IPS DF 4.7 (cell line): ENCODE measurements around the gene SYNGR2.

Experiments used
- DNase-seq: peaks from one replicate; pipeline ENCODE4 v3.0.0-alpha.2; 2013; ENCODE audit warnings: low spot score; ENCODE audit errors: extremely low read depth

SYNGR2 gene

DNA sequence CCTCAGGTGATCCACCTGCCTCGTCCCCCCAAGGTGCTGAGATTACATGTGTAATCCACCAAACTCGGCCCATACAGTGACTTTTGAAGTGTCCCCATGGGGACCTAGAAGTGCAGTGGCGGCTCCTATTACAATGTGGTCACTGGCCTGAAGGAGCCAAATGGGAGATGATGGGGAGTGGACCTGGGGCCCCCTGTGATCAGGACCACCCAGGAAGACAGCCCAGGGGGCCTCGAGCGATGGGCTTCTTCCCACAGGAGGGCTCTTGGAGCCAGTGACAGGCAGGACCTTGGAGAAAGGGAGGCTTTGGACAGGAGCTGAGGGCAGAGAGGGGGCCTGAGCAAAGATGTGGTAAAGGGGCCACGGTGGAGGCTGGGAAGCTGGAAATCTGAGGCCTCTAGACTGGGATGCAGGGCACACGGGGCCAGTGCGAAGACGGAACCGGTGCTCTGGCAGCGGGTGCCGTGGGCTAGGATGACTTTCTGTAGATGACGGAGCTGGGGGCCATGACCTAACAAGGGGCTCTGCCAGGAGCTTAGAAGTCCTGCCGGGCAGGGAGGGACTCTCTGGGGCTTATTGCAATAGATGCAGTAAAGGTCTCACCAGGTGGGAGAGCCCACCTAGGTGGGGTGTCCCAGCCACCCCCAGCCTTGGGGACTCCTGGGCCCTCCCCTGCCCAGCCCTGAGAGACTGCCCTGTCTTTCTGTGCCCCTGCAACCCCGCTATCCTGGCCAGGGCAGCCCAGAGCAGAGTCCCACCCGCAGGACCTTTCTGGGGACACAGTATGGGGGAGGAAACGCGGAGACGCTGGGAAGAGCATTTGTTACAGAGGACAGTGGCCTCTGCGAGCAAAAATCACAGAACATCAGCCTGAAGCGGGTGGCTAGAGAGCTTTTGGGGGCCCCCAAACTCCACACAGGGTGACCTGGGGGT lies 24.9 kb upstream of the SYNGR2 start:
- DNase-seq: no peak

DNA sequence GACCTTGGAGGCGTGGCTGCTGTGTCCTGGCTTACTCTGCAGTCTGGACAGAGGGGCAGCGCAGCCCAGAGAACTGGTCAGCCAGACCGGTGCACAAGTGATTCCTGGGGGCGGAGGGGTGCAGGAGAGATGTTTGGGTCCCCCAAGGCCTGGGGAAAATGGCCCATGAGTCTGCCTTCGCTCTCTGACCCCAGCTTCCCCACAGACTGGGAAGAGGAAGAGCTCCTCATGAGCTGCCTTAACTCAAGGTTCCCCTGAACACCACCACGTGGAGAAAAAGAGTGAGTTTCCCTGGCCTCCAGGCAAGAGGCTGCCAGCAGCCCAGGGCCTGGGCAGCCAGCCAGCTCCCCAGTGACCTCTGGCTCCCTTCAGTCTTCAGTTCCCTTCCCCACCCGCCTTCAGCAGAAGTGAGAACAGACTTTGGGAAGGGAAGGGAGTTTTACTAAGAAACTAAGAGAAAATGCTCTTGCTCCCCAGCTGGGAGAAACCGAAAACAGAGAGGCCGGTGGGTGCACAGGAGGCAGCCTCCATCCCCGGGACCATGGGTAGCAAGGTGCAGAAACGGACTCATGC lies 24.1 kb upstream of the SYNGR2 start:
- DNase-seq: no peak

DNA sequence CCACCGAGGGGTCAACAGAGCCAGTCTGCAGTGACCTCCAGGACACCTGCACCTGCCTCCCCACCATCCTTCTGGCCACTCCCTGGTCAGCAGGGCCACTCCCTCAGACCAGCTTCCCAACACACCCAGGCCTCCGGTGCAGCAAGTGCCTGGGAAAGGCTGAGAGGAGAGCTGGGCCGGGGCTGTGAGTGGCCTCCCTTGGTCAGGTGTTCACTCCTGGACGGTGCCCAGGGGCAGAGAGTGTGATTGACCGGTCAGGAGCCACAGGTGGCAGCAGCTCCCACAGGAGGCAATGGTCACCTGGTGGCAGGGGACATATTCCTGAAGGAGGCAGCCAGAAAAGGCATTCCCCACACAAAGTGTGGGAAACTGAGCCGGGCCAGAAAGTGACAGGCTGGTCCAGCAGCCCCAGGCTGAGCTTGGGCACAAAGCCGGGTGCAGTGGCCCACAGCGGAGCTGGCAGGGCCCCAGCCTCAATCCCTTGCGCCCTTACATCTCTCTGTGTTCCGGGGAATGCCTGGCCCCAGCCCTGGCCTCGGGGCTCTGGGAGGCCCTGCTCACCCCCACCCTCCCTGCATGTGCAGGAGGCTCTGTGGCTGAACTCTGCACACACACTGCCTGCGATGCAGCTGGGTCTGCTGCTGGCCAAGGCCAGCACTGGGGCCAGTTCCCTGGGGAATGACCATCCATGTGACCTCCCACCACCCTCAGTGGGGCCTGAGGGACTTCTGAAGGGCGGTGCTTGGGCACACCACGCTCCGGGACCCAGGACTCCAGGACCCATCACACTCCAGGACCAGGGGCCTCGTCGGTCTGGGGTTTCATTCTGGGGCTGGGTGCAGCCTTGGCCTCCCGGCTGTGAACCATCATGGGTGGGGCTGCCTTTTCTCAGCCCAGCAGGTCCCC lies 23.4 kb upstream of the SYNGR2 start:
- no peak for DNase-seq

DNA sequence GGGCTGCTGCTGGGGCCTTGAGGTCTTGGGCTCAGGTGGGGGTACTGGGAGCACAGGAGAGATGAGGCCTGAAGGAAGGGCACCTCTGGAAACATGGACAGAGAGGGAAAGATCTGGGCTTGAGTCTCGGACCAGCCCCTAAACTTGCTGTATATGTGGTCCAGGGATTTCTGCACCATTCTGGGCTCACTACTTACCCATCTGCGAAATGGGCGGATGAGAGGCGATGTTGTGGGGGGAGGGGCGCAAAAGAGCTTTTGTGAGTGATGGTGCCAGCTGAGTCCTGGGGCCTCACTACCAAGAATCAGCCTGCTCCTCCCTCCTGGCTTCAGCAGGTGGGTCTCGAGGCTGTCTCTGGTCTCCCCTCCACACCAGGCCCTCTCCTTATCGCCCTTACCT lies 21.9 kb upstream of the SYNGR2 start:
- no peak for DNase-seq

DNA sequence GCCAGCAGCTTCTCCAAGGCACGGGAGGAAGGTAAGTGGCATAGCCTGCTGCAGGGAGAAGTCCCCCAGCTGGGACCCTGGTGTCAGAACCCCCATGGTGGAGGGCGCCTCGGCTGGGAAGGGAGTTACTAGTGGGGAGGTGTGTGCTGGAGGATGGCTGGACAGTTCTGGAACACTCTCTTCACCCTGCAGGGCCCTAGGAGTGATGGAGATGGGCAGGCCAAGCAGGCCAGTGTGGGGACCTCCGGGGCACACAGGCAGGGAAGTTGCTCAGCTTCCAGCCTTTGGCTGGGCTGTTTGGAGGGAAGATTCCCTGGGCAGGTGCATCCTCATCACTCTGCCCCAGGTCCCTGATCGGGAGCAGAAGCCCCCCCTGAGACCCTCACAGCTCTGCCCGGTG lies 21.5 kb upstream of the SYNGR2 start:
- DNase-seq: no peak

- no peak for DNase-seq
These were observed 20.9 kb upstream of the SYNGR2 start for GRCh38 chr17:78147315-78147998.

- no peak for DNase-seq
These were observed 19.9 kb upstream of the SYNGR2 start for GRCh38 chr17:78148286-78149016.

GRCh38 chr17:78151514-78152008 lies 16.8 kb upstream of the SYNGR2 start:
- DNase-seq: no peak

DNA sequence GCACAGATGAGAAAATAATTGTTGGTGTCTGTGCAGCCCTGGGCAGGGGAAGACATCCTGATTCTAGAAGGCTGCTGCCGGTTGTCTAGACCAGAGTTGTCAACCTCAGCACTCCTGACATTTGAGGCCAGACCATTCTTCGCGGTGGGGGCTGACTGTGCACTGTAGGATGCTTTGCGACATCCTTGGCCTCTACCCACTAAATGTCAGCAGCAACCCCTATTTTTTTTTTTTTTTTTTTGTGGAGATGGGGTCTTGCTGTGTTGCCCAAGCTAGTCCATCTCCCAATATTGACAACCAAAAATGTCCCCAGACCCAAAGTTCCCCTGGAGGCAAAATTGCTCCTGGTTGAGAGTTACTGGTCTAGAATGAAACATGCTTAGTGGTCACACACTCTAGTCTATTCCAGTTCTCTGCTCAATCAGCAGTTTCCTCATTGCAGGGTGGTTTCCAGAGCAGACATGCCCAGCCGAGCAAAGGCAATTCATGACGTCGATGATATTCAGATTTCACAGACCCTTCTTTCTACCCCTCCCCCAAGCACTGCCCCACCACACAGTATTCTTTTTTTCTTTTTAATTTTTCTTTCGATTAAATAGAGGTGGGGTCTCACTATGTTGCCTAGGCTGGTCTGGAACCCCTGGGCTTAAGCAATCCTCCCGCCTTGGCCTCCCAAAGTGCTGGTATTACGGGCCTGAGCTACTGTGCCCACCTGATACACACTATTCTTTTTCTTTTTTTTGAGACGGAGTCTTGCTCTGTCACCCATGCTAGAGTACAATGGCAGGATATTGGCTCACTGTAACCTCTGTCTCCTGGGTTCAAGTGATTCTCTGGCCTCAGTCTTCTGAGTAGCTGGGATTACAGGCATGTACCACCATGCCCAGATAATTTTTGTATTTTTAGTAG lies 13.2 kb upstream of the SYNGR2 start:
- no peak for DNase-seq

DNA sequence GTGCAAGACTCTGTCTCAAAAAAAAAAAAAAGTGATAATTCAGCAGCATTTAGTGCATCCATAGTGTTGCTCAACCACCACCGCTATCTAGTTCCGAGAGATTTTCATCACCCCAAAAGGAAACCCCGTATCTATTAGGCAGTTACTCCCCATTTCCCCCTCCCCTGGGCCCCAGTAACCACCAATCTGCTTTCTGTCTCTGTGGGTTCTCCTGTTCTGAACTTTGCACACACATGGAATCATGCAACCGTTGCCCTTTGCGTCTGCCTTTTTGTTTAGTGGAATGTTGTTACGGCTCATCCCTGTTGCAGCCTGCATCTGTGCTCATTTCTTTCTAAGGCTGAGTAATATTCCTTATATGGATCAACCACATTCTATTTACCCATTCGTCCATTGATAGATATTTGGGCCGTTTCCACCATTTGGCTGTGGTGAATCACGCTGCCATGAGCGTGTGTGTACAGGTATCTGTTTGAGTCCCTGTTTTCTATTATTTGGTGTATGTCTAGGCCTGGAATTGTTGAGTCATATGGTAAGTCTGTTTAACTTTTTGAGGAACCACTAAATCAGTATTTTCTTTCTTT lies 8.7 kb upstream of the SYNGR2 start:
- DNase-seq: no peak

GRCh38 chr17:78163881-78164747 lies 4.3 kb upstream of the SYNGR2 start:
- DNase-seq: no peak

DNA sequence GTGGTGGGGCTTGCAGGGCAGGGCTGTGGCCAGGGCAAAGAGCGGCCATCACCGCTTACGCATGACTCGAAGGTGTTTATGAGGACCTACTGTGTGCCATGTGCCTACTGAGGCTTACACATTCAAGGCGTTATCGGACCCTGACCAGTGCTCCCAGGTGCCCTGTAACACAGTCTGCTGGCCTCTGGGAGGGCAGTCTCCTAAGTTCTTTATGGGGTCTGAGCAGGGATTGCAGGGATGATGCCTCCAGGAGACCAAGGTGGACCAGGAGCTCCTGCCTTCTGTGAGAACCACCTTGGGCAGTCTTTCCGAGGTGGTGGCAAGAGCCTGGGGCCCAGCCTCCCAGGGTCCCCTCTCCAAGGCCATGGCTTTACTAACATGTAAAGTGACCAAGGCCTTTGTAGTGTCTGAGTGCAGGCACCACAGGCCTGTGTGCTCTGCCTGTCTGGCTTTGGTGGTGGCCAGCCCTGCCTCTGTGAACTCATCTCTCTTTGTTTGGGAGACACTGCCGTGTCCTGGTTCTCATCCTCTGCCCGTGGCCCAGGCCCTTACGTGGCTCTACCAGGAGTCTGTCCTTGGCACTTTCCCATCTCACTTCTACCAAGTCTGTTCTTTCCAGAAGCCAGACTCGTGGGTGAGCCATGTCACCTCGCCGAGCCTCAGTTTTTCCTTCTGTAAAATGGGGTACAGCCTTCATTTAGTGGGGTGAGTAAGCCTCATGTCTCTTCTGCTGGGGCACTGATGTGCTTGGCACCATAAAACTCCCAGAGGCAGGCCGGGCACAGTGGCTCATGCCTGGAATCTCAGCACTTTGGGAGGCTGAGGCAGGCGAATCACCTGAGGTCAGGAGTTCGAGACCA lies 3.4 kb upstream of the SYNGR2 start:
- no peak for DNase-seq

DNA sequence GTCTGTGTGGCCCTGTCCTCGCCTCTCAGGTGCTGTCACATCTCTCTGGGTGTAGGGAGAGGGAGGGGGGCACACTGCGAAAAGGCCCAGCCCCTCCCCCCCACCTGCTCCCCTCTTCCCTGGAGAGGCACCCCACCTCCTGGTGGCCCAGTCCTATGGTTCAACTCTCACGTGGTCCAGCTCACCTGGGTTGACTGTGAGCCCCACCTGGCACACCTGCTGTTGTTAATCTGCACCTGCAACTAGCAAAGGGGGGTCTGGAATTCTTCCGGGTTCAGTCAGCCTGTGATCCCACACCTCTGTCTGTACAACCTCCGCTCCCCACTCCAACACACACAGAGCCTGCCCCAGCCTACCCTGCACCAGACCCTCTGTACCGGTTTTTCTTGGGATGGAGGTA lies 2.0 kb upstream of the SYNGR2 start:
- DNase-seq: no peak

DNA sequence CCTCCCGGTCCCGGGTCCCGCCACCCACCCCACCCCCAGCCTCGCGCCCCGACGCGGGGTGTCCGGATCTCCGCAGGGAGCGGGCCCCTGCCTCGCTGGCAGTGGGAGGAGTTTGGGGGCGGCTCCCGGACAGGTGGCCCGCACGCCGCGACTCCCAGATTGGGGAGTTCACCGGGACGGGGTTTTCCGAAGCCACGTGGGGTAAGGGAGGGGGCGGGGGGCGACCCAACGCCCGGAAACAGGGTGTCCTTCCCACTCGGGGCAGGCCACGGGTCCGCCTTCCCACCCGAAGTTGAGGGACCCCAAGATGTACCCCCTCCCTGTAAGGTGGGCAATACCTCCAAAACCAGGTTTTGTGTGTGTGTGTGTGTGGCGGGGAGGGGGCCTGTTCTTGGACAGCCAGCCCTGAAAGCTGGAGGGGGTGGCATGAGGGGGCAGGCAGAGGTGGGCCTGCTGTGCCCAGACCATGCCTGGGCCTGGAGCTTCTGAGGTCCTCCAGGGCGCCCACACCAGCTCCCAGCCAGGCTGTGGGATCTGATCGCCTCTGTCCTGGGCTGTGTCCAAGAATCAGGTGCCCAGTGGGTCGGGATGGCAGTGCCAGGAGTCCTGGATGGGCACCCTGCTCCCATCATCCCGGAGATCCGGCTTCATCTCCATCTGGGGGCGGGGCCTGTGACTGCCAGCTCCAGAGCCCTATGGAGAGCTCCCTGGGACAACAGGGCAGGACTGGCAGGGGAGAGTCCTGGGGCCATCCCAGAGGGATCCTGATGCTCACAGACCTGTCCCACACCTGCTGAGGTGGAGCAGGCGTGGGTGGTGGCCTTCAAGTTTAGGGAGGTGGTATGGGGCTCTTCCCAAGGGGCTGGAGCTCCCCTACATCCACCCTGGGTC lies 767 bp downstream of the SYNGR2 start:
- DNase-seq: no peak

GRCh38 chr17:78170692-78171590 lies 2.6 kb downstream of the SYNGR2 start:
- no peak for DNase-seq
